ENCODE data around the gene PTPRM.
A peak's percentile ranks its signal among the peaks of the same experiment; 100 is the strongest.

The PTPRM gene

DNA sequence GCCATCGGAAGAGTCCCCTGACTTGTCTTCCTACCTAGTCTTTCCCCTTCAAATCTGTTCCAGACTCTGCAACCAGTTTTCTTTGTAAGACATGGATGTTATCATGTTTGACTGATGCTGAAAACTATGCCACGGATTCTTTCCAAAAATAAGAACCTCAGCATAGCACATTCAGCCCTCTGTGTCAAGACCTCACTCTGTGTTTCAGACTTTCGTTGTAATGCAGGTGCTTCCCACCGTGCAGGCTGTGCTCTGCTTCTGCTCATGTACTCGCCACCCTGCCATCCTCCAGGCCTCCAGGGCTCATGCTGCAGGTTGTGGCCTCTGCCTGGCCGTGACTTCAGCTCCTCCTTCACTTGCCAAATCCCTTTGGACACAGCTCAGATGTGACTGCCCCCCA, 695.1 kb downstream of the PTPRM start:
- DNase-seq, result no peak

DNA sequence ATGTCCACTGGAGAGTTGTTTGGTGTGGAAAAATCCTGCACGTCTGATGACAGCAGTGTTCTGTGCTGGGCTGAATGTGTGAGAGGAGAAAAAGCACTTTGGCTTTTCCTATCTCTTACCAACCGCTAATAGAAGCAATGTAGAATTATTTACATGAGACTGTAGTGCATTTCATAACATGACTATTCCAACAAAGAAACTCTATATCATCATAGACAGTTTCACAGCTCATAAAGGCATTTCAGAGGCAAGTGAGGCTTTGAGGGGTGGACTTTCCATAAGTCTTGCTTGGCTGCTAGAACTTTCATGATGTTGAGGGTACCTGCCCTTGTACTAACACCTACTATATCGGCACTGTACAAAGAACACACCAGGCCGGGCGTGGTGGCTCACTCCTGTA, 697.0 kb downstream of the PTPRM start:
- DNase-seq, result no peak

GRCh38 chr18:8264861-8265411, 697.8 kb downstream of the PTPRM start:
- DNase-seq, result peak; percentile 50 to 77

- DNase-seq, result no peak
These were observed 705.1 kb downstream of the PTPRM start for GRCh38 chr18:8272254-8272653.

- DNase-seq, result no peak
These were observed 707.3 kb downstream of the PTPRM start for GRCh38 chr18:8274370-8274769.

DNA sequence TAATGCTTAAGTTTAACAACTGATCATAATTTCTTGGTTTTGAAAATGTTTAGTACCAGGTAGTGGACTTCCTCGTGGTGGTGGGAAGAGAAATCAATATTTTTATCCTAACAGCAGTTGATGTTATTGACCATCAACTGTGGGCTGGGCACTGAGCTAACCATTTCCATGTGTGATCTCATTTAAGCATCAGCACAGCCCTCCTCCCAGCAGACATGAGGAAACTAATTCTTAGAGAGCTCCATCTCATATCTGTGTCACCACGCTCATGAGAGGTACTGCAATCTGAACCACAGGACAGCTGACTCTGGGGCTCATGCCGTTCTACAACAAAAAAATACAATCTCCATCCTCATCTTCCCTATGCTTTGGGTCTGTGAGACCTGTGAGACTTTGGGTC, 709.3 kb downstream of the PTPRM start:
- DNase-seq, result no peak

- DNase-seq, result no peak
These were observed 710.2 kb downstream of the PTPRM start for GRCh38 chr18:8277270-8277669.

- no peak for DNase-seq
These were observed 712.2 kb downstream of the PTPRM start for GRCh38 chr18:8279346-8279745.

GRCh38 chr18:8279781-8280330, 712.7 kb downstream of the PTPRM start:
- DNase-seq, result no peak

DNA sequence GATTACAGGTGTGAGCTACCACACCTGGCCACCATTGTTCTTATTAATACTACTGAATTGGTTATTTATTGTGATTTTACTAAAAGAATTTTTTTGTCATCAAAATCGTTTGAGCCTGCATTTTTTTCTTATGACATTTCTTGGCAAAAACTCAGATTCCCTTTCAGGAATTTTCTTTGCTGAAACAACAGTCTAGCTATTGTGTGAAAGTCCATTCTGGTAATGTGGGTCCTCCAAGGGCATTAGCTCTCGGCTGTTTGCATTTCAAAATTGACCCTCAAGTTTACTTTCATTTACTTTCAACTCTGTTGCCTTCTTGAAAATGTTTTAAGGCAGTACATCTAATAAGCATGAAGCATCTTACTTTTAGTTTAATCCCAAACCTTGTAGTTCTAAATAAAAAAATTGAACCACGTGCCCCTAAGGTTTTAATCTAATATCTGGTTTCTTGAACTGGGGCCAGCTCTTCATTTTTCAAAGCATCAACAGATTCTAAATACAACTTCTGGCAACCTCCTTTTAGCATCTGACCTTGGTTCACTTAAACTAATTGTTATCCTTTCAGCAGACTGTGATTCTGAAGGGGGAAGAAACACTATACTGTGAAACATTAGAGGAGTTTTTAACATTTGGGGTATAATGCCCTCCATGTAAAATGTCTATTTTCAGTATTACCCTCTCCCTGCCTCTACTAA, 716.9 kb downstream of the PTPRM start:
- DNase-seq, result no peak

GRCh38 chr18:8286303-8286702, 719.2 kb downstream of the PTPRM start:
- DNase-seq, result no peak

DNA sequence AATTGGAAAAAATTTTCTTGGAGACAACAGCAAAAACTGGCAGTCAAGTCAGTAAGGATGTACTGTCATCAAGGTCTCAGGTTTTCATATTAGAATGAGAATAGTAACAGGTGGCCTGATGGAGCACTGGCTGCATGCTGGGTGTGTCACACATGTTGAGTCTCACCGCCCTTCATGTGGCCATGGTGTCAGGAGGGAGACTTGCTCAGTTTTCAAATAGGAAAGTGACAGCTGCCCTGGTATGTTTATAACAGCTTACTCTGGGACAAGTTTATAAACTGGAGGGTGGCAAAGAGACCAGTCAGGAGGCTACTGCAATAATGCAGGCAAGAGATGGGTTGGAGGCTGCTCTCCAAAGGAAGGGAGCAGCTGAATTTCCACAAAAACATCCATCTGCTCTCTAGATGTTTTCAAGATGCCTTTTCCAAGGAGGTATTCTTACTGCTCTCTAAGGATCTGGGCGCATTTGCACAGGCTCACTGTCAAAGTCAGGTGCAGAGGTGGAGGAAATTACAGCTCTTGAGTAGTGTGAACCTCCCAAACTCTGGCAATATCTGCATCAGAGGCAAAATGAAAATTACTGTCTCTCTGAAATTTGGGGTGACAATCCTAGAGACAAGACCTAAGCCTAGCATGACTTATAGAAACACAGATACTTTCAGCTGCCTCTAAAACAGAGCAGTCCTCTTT, 720.2 kb downstream of the PTPRM start:
- no peak for DNase-seq

DNA sequence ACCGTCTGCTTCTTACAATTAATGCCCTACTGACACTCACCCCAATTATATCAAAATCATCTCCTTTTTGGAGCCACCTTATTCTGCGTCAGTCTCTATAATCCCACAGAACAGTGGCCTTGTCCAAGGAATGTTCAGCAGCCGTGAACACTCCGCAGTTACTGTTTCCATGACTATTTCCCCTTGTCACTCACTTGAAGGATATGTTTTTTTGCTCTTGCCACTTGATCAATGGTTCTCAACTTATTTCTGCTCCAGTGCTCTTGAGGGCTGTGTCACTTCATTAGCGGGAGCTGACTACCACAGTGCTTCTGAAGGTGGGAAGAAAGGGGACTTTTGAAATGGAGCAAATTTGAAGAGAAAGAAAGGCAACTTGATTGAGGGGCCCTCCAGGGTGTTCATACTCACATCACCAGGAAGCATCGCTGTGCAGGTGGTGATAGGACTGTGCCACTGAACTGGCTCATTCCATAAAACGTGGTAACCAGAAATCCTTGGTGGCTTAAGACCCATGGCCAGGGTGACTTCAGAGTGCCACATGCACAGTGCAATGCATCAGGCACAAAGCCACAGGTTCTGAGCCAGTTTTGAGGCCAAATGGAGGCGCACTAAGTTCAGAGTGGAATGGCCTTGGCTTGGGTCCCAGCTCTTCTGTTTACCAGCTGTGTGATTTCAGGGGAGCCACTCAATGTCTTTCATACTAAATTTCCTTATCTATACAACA, 721.5 kb downstream of the PTPRM start:
- DNase-seq, result peak in 1 of 2 experiments; percentile 21

GRCh38 chr18:8290435-8290834, 723.3 kb downstream of the PTPRM start:
- DNase-seq, result no peak

DNA sequence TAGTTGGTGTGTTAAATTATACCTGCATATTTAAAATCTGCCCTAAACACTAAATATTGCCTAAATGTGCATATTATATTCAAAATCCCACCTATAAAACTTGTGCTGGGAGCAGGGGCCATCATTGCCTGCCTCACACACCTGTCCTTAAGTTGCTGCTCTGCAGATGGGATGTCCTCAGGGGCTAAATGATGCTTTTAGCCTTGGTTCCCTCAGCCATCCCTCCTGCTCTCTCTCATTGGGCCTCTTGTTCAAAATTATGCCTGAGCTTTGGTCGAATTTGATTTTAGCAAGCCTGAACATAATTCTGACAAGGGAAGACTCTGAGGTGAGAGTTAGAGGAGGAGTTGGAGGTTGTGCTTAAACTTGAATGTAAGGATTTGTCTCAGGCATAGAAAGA, 723.8 kb downstream of the PTPRM start:
- no peak for DNase-seq

DNA sequence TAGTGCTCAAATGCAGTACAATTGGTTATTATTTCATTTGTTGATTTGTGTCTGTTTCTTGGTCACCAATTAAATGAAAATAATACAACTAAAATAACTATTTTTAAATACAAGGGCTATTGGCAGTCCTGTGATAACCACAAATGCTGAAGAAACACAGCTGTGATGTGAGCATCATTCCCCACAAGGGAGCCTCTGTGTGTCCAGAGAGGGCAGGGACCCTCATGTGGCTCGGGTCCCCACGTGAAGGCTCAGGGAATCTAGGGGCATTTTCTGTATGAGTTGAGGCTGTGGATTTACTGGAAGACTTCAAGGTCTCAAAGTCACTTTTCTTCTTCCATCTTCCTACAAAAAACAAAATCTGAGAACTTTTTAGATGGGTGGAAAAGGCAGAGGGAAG, 726.1 kb downstream of the PTPRM start:
- no peak for DNase-seq

GRCh38 chr18:8296886-8297616, 729.9 kb downstream of the PTPRM start:
- no peak for DNase-seq

DNA sequence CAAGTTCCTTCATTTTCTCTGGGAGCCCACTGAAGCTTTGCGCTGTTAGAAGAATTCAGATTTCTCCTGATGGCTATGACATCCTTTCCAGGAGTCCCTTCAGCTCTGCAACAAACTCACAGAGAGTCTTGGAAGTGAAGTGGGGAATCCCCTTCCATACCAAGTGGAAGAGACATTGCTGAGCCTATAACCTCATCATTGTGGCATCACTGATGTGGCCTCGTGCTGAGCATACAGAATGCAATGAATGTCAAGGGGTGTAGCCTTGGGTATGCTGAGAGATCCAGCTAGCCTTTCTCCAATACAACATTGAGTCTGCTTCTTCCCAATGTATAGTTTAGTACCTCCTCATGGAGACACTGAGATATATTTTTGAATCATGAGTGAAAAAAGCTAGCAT, 731.1 kb downstream of the PTPRM start:
- no peak for DNase-seq

DNA sequence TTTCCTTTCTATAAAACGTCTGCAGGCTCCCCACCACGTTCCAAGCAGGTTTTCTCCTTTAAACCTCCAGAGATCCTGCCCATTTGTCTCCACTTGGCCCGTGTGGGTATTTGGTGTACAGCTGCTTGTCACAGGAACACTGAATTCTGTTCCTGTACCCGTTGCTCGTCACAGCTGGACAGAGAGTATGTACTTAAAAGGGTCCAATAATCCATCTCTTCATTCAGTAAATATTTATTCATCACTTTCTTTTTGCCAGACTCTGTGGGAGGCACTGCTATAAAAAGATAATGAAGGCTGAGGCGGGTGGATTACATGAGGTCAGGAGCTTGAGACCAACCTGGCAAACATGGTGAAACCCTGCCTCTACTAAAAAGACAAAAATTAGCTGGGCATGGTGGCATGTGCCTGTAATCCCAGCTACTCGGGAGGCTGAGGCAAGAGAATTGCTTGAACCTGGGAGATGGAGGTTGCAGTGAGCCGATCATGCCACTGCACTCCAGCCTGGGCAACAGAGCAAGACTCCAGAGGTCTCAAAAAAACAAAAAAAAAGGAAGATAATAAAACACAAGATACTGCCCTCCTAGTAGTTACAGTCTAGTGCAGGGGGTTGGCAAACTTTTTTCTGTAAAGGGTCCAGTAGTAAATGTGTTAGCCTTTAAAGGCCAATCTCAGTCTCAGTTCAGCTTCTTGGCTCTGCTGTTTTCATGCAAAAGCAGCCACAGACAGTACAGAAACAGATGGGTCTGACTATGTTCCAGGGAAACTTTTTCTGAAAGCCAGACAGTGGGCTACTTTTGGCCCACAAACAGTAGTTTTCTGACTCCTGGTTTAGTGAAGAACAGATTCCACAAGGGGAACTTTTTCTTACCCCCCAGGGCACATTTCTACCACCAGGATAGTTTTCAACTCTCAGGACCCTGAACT, 732.2 kb downstream of the PTPRM start:
- DNase-seq, result peak; percentile 49 to 82

- DNase-seq, result peak in 1 of 2 experiments; percentile 1
These were observed 733.8 kb downstream of the PTPRM start for GRCh38 chr18:8300751-8301410.

Data from NCI-H2081 (cell line).